GM23338 (cell line): ENCODE data around the gene HSPG2.

ENCODE experiments used
- CREB1 ChIP-seq: fragments of 250-450 bp; sonication (Bioruptor Pico); IDR thresholded peaks from 2 replicates; pipeline ENCODE4 v1.5.0; 2020; ENCODE audit warnings: low read depth, mild to moderate bottlenecking, moderate library complexity
- CTCF ChIP-seq, 2 experiments: fragments of 200-600 bp in 1 of 2; sonication (generic) in 1 of 2; conservative IDR thresholded peaks; 2 replicates each; pipeline versions ENCODE4 v1.5.1 to v1.6.1; 2016 to 2017; ENCODE audit warnings: antibody characterized with exemption in 2 of 2, low read depth in 2 of 2, mild to moderate bottlenecking in 2 of 2, moderate library complexity in 1 of 2
- ETS1 ChIP-seq: IDR thresholded peaks from 2 replicates; pipeline ENCODE4 v1.6.1; 2016; ENCODE audit warnings: antibody characterized with exemption
- EZH2 ChIP-seq: fragments of 200-600 bp; sonication (generic); IDR thresholded peaks from one replicate; pipeline ENCODE4 v1.8.0; 2017; ENCODE audit warnings: antibody characterized with exemption, mild to moderate bottlenecking, low read depth; ENCODE audit not compliant: unreplicated experiment
- EZH2phosphoT487 ChIP-seq: fragments of 200-600 bp; sonication (generic); IDR thresholded peaks from one replicate; pipeline ENCODE4 v1.8.1; 2018; ENCODE audit warnings: antibody characterized with exemption; ENCODE audit not compliant: unreplicated experiment
- JUNB ChIP-seq: IDR thresholded peaks from one replicate; pipeline ENCODE4 v1.6.1; 2016; ENCODE audit warnings: antibody characterized with exemption; ENCODE audit not compliant: unreplicated experiment
- NANOG ChIP-seq: IDR thresholded peaks from 2 replicates; pipeline ENCODE4 v1.6.1; 2016; ENCODE audit warnings: antibody characterized with exemption, borderline replicate concordance
- POLR2AphosphoS5 ChIP-seq: IDR thresholded peaks from 2 replicates; pipeline ENCODE4 v1.6.1; 2016; ENCODE audit warnings: antibody characterized with exemption, low read depth
- STAT1 ChIP-seq: IDR thresholded peaks from one replicate; pipeline ENCODE4 v1.6.1; 2016; ENCODE audit warnings: antibody characterized with exemption; ENCODE audit not compliant: unreplicated experiment
- ZNF331 ChIP-seq: fragments of 250-450 bp; sonication (Bioruptor Pico); IDR thresholded peaks from 2 replicates; pipeline ENCODE4 v1.5.0; 2020; ENCODE audit warnings: low read depth, mild to moderate bottlenecking, moderate library complexity
- TF ChIP-seq, protein P1 (sequence below): fragments of 250-450 bp; sonication (Bioruptor Pico); IDR thresholded peaks from 2 replicates; pipeline ENCODE4 v1.5.0; 2020; ENCODE audit warnings: mild to moderate bottlenecking, moderate library complexity
- TF ChIP-seq, protein P2 (sequence below): IDR thresholded peaks from one replicate; pipeline ENCODE4 v1.6.1; 2018; ENCODE audit warnings: antibody characterized with exemption; ENCODE audit not compliant: unreplicated experiment

GRCh38 chr1:21840981-21841380 is 96.1 kb downstream of the HSPG2 start:
- 0 out of 4 replicates have a peak, but pooled peaks of 1 of the 2 experiments have one; percentile 1 for TF ChIP-seq CTCF (conservative IDR thresholded peaks at IDR 0.05; ENCODE audit: low read depth in 2 of 2)
- no peak for TF ChIP-seq CREB1
- no peak for TF ChIP-seq EZH2
- TF ChIP-seq, protein P1, sequence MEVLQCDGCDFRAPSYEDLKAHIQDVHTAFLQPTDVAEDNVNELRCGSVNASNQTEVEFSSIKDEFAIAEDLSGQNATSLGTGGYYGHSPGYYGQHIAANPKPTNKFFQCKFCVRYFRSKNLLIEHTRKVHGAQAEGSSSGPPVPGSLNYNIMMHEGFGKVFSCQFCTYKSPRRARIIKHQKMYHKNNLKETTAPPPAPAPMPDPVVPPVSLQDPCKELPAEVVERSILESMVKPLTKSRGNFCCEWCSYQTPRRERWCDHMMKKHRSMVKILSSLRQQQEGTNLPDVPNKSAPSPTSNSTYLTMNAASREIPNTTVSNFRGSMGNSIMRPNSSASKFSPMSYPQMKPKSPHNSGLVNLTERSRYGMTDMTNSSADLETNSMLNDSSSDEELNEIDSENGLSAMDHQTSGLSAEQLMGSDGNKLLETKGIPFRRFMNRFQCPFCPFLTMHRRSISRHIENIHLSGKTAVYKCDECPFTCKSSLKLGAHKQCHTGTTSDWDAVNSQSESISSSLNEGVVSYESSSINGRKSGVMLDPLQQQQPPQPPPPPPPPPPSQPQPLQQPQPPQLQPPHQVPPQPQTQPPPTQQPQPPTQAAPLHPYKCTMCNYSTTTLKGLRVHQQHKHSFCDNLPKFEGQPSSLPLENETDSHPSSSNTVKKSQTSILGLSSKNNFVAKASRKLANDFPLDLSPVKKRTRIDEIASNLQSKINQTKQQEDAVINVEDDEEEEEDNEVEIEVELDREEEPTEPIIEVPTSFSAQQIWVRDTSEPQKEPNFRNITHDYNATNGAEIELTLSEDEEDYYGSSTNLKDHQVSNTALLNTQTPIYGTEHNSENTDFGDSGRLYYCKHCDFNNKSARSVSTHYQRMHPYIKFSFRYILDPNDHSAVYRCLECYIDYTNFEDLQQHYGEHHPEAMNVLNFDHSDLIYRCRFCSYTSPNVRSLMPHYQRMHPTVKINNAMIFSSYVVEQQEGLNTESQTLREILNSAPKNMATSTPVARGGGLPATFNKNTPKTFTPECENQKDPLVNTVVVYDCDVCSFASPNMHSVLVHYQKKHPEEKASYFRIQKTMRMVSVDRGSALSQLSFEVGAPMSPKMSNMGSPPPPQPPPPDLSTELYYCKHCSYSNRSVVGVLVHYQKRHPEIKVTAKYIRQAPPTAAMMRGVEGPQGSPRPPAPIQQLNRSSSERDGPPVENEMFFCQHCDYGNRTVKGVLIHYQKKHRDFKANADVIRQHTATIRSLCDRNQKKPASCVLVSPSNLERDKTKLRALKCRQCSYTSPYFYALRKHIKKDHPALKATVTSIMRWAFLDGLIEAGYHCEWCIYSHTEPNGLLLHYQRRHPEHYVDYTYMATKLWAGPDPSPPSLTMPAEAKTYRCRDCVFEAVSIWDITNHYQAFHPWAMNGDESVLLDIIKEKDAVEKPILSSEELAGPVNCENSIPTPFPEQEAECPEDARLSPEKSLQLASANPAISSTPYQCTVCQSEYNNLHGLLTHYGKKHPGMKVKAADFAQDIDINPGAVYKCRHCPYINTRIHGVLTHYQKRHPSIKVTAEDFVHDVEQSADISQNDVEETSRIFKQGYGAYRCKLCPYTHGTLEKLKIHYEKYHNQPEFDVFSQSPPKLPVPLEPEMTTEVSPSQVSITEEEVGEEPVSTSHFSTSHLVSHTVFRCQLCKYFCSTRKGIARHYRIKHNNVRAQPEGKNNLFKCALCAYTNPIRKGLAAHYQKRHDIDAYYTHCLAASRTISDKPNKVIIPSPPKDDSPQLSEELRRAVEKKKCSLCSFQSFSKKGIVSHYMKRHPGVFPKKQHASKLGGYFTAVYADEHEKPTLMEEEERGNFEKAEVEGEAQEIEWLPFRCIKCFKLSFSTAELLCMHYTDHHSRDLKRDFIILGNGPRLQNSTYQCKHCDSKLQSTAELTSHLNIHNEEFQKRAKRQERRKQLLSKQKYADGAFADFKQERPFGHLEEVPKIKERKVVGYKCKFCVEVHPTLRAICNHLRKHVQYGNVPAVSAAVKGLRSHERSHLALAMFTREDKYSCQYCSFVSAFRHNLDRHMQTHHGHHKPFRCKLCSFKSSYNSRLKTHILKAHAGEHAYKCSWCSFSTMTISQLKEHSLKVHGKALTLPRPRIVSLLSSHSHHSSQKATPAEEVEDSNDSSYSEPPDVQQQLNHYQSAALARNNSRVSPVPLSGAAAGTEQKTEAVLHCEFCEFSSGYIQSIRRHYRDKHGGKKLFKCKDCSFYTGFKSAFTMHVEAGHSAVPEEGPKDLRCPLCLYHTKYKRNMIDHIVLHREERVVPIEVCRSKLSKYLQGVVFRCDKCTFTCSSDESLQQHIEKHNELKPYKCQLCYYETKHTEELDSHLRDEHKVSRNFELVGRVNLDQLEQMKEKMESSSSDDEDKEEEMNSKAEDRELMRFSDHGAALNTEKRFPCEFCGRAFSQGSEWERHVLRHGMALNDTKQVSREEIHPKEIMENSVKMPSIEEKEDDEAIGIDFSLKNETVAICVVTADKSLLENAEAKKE (CRISPR knock-in tag) = no peak
- no peak for TF ChIP-seq ETS1
- no peak for TF ChIP-seq ZNF331 (CRISPR knock-in tag)
- TF ChIP-seq POLR2AphosphoS5 = no peak
- TF ChIP-seq EZH2phosphoT487 = no peak
- TF ChIP-seq, protein P2, sequence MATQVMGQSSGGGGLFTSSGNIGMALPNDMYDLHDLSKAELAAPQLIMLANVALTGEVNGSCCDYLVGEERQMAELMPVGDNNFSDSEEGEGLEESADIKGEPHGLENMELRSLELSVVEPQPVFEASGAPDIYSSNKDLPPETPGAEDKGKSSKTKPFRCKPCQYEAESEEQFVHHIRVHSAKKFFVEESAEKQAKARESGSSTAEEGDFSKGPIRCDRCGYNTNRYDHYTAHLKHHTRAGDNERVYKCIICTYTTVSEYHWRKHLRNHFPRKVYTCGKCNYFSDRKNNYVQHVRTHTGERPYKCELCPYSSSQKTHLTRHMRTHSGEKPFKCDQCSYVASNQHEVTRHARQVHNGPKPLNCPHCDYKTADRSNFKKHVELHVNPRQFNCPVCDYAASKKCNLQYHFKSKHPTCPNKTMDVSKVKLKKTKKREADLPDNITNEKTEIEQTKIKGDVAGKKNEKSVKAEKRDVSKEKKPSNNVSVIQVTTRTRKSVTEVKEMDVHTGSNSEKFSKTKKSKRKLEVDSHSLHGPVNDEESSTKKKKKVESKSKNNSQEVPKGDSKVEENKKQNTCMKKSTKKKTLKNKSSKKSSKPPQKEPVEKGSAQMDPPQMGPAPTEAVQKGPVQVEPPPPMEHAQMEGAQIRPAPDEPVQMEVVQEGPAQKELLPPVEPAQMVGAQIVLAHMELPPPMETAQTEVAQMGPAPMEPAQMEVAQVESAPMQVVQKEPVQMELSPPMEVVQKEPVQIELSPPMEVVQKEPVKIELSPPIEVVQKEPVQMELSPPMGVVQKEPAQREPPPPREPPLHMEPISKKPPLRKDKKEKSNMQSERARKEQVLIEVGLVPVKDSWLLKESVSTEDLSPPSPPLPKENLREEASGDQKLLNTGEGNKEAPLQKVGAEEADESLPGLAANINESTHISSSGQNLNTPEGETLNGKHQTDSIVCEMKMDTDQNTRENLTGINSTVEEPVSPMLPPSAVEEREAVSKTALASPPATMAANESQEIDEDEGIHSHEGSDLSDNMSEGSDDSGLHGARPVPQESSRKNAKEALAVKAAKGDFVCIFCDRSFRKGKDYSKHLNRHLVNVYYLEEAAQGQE = no peak
- TF ChIP-seq JUNB = no peak
- no peak for TF ChIP-seq STAT1
- TF ChIP-seq NANOG = no peak
